ENCODE results near the gene PRMT7.

PRMT7 gene

DNA sequence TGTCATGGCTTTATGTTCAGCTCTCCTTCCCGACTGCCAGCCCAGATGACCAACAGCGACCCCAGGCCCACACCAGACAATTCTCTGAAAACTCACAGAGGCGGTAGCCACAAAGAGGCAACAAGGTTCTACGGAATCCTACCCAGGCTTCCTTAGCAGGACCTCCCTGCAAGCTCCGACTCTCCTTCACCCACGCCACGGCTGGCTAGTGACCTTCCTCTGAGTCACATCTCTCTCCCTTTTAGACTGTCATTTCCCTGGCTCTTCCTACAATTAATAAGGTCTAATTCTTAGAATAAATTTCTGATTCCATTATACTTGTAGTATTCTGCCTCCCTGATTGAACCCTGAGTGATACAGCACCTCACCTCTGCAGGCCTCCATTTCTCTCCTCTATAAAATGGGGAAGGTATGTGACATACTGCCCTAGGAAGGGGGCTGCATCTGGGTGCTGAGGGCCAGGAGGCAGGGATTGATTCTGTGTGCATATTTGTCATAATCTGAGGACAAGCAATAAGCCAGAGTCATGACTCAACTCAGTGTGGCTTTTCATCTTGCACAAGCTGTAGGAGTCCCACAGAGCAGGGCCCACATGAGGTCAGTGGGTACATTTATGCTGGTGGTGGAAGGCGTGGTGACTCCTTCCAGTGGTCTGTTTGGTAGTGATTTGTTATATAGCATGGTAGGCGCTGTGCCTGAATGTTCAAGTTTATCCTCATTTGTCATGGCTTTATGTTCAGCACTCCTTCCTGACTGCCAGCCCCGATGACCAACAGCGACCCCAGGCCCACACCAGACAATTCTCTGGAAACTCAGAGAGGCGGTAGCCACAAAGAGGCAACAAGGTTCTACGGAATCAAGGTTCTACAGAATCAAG is 91.3 kb downstream of the PRMT7 start:
- no peak for DNase-seq

GRCh38 chr16:68402748-68403040 is 91.9 kb downstream of the PRMT7 start:
- no peak for DNase-seq

GRCh38 chr16:68403177-68403576 is 92.4 kb downstream of the PRMT7 start:
- DNase-seq, result no peak

- DNase-seq, result no peak
Observed at GRCh38 chr16:68403704-68404103, 92.9 kb downstream of the PRMT7 start.

GRCh38 chr16:68404736-68405345 is 94.0 kb downstream of the PRMT7 start:
- DNase-seq, result no peak

- DNase-seq, result no peak
Observed at GRCh38 chr16:68406458-68407152, 95.8 kb downstream of the PRMT7 start.

All from NCI-H1930 (cell line).